Measurements from ENCODE around the gene ST3GAL4. TPM values are rescaled to one million over a fixed set of nuclear protein-coding genes. Genes with fewer than 3 reads are reported as not detected.
A peak's percentile ranks its signal among the peaks of the same experiment; 100 is the strongest.

Gene ST3GAL4
- total and polyA plus RNA-seq, 3 donors from 2014 or later: 102 to 221 (median 212) TPM

- H3K4me3 ChIP-seq: no peak overlapping the region
- no peaks in the 10 kb centered on the region for H3K36me3 ChIP-seq (ENCODE audit: low read depth, missing control alignments)
- DNase-seq: no peak
- H3K4me1 ChIP-seq: peaks cover 25% of the 10 kb centered on the region
- H3K9me3 ChIP-seq: no peaks in the 10 kb centered on the region
- H3K27ac ChIP-seq: peak overlapping the region; percentile 83 to 87
- TF ChIP-seq CTCF (IDR thresholded peaks at IDR 0.05) (no peak), POLR2A (IDR thresholded peaks at IDR 0.05) (no peak)
- WGBS, 2 donors: 58 to 59% methylated on average over 5 of the region's 5 CpGs
- H3K27me3 ChIP-seq: no peaks in the 10 kb centered on the region
- intact Hi-C loops (cut with DNase I; ENCODE audit: low total_unique reads): loop anchor here (10.0 kb wide), 1 partner anchor 115 kb away; no protein-coding TSS in a partner anchor
Measured at GRCh38 chr11:126319374-126319740, 36.1 kb upstream of the ST3GAL4 start.

GRCh38 chr11:126322996-126323395 is 32.5 kb upstream of the ST3GAL4 start:
- Histone ChIP-seq H3K27me3 (no peaks in the 10 kb centered on the region), H3K4me3 (no peak overlapping the region), H3K27ac (no peak overlapping the region), H3K36me3 (ENCODE audit: low read depth, missing control alignments) (no peaks in the 10 kb centered on the region), H3K4me1 (peaks cover 21% of the 10 kb centered on the region), H3K9me3 (no peaks in the 10 kb centered on the region)
- intact Hi-C loops (cut with DNase I; ENCODE audit: low total_unique reads): no loop called here
- TF ChIP-seq POLR2A (IDR thresholded peaks at IDR 0.05) (no peak), CTCF (IDR thresholded peaks at IDR 0.05) (no peak)
- DNase-seq: no peak
- WGBS, 2 donors: 79 to 82% methylated on average over 3 of the region's 3 CpGs

- no peak for DNase-seq
- TF ChIP-seq CTCF (IDR thresholded peaks at IDR 0.05) (no peak), POLR2A (IDR thresholded peaks at IDR 0.05) (no peak)
Measured at GRCh38 chr11:126327281-126328000, 28.0 kb upstream of the ST3GAL4 start.

GRCh38 chr11:126328001-126328390 is 27.5 kb upstream of the ST3GAL4 start:
- Histone ChIP-seq H3K9me3 (no peaks in the 10 kb centered on the region), H3K27ac (no peak overlapping the region), H3K36me3 (ENCODE audit: low read depth, missing control alignments) (no peaks in the 10 kb centered on the region), H3K27me3 (no peaks in the 10 kb centered on the region), H3K4me1 (peaks cover 20% of the 10 kb centered on the region), H3K4me3 (no peak overlapping the region)
- DNase-seq: no peak
- WGBS, 2 donors: 76 to 87% methylated on average over 20 of the region's 20 CpGs
- TF ChIP-seq CTCF (IDR thresholded peaks at IDR 0.05) (no peak), POLR2A (IDR thresholded peaks at IDR 0.05) (no peak)
- intact Hi-C loops (cut with DNase I; ENCODE audit: low total_unique reads): no loop called here

More at GRCh38 chr11:126327281-126328000, 28.0 kb upstream of the ST3GAL4 start:
- Histone ChIP-seq H3K36me3 (ENCODE audit: low read depth, missing control alignments) (no peaks in the 10 kb centered on the region), H3K4me1 (peaks cover 18% of the 10 kb centered on the region), H3K4me3 (no peak overlapping the region), H3K27me3 (no peaks in the 10 kb centered on the region), H3K9me3 (no peaks in the 10 kb centered on the region), H3K27ac (no peak overlapping the region)
- intact Hi-C loops (cut with DNase I; ENCODE audit: low total_unique reads): no loop called here
- WGBS, 2 donors: 87 to 89% methylated on average over 17 of the region's 17 CpGs

GRCh38 chr11:126328444-126328843 is 27.0 kb upstream of the ST3GAL4 start:
- Histone ChIP-seq H3K9me3 (no peaks in the 10 kb centered on the region), H3K27me3 (no peaks in the 10 kb centered on the region), H3K4me3 (no peak overlapping the region), H3K27ac (no peak overlapping the region), H3K4me1 (peaks cover 20% of the 10 kb centered on the region), H3K36me3 (ENCODE audit: low read depth, missing control alignments) (no peaks in the 10 kb centered on the region)
- no peak for DNase-seq
- WGBS, 2 donors: 78 to 95% methylated on average over 9 to 12 of the region's 12 CpGs
- intact Hi-C loops (cut with DNase I; ENCODE audit: low total_unique reads): no loop called here
- no peak for TF ChIP-seq POLR2A (IDR thresholded peaks at IDR 0.05)
- TF ChIP-seq CTCF (IDR thresholded peaks at IDR 0.05): no peak

All from testis (tissue), 3 donors.